ENCODE measurements around the gene RUFY2.

The RUFY2 gene

GRCh38 chr10:68364101-68364886 lies 42.8 kb downstream of the RUFY2 start:
- no peak for DNase-seq

- no peak for DNase-seq
These were observed 44.5 kb downstream of the RUFY2 start for GRCh38 chr10:68362590-68362989.

DNA sequence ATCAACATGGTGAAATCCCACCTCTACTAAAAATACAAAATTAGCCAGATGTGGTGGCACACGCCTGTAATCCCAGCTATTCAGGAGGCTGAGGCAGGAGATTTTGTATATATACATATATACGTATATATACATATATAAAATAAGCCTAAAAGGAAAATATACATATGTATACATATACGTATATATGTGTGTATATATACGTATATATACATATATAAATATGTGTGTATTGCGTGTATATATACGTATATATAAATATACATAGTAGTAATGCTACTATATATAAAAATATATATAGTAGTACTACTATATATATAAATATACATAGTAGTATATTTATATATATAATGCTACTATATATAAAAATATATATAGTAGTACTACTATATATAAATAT lies 47.9 kb downstream of the RUFY2 start:
- no peak for DNase-seq

GRCh38 chr10:68353537-68353936 lies 53.5 kb downstream of the RUFY2 start:
- DNase-seq, result no peak

- peak in 1 of 2 donors; percentile 25 for DNase-seq
These were observed 58.8 kb downstream of the RUFY2 start for GRCh38 chr10:68348265-68348741.

- DNase-seq, result no peak
These were observed 60.3 kb downstream of the RUFY2 start for GRCh38 chr10:68346774-68347173.

GRCh38 chr10:68345621-68346020 lies 61.5 kb downstream of the RUFY2 start:
- no peak for DNase-seq

- DNase-seq, result no peak
These were observed 64.1 kb downstream of the RUFY2 start for GRCh38 chr10:68342909-68343516.

DNA sequence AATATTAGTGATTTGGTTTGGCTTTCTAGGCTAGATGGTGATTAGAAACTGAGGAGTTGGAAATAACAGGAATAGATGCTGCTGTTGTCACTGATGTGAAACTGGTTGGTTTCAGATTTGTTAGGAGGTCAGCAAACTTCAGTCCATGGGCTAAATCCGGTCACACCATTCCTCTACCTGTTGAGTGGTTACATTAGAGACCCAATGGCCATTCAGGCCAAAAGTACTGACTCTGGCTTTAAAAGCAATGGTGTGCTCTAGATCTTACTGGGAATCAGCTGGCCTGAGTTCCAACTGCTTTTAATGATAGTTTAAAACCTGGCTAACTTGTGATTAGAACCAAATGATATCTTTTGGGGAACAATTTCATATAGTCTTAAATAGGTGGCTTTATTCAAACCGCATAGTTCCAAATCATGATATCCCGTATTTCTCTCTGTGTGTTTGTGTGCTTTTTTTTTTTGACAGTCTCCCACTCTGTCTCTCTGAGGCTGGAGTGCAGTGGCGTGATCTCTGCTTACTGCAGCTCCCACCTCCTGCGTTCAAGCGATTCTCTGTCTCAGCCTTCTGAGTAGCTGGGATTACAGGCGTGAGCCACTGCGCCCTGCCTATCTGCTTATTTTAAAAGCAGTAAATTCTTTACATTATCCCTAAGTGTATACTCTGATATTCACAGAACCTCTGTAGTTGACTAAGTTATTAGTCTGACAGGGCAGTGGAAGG lies 66.6 kb downstream of the RUFY2 start:
- DNase-seq, result no peak

DNA sequence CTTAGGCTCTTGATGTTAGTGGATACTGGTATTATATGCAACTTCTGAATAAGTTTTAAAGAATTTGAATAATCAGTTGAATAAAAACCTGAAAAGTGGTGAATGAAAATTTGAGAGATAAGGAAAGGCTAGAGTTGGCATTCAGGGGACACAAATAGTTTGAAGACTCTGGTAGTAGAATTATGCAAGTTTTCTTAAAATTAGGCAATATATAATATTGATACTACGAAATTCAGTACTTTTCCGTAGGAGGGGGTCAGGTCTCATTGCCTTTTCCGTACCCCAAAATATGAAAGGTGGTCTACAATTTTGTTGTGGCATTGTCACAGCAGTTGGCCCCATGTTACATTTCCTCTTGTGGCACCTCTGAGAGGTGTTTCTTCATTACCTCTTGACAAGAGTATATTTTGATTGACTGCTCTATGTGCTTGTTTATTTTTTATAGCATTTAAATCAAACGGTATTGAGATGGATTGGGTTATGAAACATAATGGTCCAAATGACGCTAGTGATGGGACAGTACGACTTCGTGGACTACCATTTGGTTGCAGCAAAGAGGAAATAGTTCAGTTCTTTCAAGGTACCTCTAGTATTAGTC lies 70.2 kb downstream of the RUFY2 start:
- no peak for DNase-seq

DNA sequence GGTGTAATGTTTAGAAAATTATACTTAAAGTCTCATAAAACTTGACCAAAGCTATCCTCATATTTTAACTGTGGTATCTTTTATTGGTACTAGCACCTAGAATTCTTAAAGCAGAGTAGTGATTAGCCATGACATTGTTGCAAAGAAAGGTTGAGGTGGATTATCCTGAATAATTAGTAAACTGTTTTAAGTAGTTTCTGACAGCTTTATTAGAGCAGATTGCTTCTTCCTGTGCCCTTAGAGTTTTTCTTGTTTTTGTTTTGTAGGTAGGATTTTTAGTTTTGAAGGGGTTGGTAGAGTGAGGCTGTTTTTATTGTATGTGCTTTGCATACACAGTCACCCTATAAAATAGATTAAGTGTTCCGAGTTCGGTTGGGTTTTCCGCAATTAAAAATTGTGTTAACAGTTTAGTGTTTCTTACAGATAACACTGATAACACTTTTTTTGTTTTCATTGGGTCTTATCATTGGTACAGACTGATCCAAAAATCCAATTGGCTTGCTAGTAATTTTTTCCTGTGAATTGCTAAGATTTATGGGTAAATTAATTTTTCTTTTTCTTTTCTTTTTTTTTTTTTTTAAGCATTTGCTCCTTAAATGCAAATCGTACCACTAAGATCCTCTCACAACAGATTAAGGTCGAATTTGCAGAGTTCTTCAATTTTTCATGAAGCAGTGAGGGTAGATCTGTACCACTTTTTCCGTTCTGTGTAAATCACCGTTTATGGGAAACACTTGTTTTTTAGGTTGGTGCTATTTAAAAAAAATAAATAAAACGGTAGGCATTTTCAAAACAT lies 72.2 kb downstream of the RUFY2 start:
- no peak for DNase-seq

DNA sequence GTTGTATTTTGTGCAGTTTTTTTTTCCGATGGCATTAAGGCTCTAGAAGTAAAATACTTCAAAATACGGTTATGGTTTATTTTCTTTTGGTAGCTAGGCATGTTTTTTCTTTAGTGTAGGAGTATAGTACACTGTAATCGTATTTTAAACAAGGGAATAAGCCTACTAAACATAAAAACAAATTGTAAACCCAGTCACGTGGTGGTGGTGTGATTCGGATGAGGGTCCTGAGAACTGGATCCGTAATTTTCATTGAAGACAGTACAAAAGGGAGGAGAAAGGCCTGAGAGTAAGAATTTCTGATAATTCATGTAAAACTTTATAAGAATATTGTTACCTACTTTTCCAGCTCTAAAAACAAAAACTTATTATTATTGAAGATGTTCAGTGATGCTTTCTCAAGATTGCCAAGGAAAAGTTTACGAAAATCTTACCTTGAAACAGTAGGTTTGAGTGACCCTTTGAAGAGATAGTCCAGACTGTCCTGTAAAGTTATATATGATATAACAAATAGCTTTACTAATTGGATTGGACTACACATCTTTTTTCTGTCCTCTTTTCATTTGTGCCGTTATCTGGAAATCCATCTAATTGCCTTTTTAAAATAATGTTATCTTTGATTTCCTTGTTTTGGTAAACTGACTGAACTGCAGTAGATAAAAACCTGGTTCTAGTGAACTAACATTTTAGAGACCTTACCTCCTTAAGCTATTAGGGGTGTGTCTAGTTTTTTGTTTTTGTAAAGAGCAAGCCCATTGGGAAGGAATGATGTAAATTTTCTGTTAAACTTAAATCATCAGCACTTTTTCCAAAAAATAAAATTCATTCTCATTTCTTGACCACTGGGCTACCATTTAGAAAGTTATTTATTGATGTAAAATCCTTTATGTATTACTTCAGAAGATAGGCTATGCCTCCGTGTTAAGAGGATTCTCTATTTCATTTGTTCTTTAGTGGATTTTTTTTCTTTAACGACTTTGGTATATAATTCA lies 73.3 kb downstream of the RUFY2 start:
- no peak for DNase-seq

DNA sequence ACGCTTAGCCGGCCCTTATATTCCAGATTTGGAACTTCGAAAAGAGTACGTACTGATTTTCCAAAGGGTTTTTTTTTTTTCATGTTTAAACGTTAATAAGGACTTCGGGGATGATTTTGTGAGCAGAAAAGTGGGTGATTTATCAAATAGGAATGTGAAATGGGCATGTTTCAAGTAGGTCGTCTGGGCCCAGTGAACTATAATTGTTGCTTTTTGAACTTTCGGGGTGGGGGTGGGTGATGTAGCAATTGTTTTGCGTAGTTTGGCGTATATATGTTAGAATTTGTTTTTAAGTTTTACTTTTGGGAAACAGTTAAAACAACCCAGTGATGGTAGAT lies 74.0 kb downstream of the RUFY2 start:
- no peak for DNase-seq

DNA sequence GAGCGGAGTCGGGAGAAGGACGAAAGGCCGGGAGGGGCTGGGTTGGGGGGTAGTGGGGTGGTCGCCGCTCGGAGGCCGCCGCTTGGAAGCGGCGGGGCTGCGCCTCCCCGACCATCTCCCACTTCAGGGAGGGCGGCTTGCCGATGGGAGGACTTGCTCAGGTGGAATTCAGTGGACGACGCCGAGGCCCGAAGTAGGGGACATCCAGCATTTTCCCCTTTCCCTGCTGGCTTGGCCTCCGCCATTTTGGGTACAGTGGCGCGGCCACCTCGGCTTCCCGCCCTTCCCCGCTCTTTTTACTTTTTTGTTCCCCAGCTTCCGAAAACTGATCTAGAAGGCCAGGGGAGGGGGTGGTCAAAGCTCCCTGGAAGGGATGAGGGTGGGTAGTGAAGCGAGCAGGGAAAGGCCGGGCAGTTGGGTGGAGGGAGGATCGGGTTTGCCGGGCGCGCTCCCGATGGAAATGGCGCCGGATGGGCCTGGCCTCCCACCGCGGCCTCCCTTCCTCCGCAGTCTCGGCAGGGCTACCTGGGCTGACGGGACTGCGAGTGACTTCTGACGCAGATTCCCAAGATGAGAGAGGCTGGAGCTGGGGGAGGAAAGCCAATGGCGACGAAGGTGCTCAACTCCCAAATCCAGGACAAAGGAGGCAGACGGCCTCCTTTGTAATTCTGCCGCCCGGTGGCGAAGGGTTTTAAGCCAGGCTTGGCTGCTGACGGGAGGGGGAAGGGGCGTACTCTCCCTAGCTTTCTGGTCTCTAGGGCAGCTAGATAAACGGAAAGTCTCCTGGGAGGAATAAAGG lies 74.6 kb downstream of the RUFY2 start, which contains the start of gene PBLD:
Gene PBLD (minus strand): TSS at position 670 of the 799 bp plus-strand sequence. CDS start 26,084 bp downstream, outside the sequence.
- peak; percentile 72 to 74 for DNase-seq

DNA sequence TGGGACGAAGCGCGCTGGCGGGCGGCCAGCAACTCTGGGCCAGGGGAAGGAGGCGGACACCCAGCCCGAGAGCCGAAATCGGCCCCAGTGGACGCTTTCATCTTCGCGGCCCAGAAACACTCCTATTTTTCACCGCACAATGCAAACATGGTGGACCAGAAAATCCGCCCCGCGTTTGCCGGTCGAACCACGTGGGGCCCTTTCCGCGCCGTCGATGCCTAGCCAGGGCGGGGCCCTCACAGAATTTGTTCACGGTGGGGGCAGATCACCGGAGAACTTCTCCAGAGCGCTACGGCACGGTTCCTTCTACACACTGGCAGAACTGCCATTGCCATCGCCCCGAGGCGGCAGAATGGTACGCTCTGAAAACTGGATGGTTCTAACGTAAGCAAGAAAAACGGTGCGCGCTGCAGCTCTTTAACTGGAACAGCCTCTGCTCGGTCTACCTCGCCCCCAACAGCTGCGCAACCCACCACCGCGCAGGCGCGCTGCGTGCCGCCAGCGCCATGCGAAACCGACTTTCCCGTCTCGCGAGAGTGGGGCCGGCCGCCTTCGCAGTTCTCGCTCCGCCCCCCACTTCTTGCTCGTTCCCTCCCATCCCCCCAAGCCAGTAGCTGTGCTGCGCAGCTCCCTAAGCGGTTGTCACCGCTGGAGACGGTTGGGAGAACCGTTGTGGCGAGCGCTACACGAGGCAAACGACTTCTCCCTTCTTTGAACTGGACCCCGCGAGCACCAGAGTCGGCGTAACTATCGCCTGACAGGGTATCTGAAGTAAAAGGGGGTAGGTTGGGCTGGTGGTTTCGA lies 75.4 kb downstream of the RUFY2 start, which contains the start of gene HNRNPH3:
Gene HNRNPH3 (plus strand): TSS at position 610 of the 804 bp plus-strand sequence. CDS start 5,158 bp downstream, outside the sequence.
- peak; percentile 94 to 98 for DNase-seq

- peak in 1 of 2 donors; percentile 56 for DNase-seq
These were observed 76.1 kb downstream of the RUFY2 start for GRCh38 chr10:68330852-68331454.

- no peak for DNase-seq
These were observed 77.6 kb downstream of the RUFY2 start for GRCh38 chr10:68329506-68329861.

GRCh38 chr10:68327889-68328786 lies 78.9 kb downstream of the RUFY2 start:
- peak; percentile 16 to 94 for DNase-seq
